G401 (cell line): ENCODE results near the gene LETMD1. TPM values are rescaled to one million over a fixed set of nuclear protein-coding genes. Genes with fewer than 3 reads are reported as not detected.
"Not testable (repeated sequence)": the region's sequence is repeated elsewhere in the genome, so short reads cannot be mapped to it uniquely, and the experiment has no call there.

Source experiments
- DNase-seq: peaks from one replicate; pipeline ENCODE4 v3.0.0-alpha.2; 2015; ENCODE audit warnings: low spot score
- in situ Hi-C: cut with HindIII; loops from 2 replicates; pipeline ENCODE4 v1.10.0; 2016; ENCODE audit warnings: low sequenced_read_pairs, mixed read lengths
- total RNA-seq: library from RNA; depleted of rRNA; stranded (reverse); fragments of >200 nt; shearing (Covaris generic); gene quantifications from 2 replicates; pipeline ENCODE4 v1.2.3, GENCODE V29; 2014

The LETMD1 gene
- total RNA-seq, 1 experiment from 2014 or later, result 63.2 TPM

- no peak for DNase-seq
- in situ Hi-C loops, result no loop called here
Observed at GRCh38 chr12:51067771-51068170, 19.6 kb downstream of the LETMD1 start.

- in situ Hi-C loops, result no loop called here
Observed at GRCh38 chr12:51070004-51070403, 21.9 kb downstream of the LETMD1 start.

GRCh38 chr12:51071663-51072062, 23.5 kb downstream of the LETMD1 start:
- DNase-seq, result no peak
- in situ Hi-C loops, result no loop called here

More at GRCh38 chr12:51070004-51070403, 21.9 kb downstream of the LETMD1 start:
- DNase-seq, result no peak

- no peak for DNase-seq
- in situ Hi-C loops, result no loop called here
Observed at GRCh38 chr12:51075390-51075789, 27.3 kb downstream of the LETMD1 start.

GRCh38 chr12:51076236-51076930, 28.3 kb downstream of the LETMD1 start:
- in situ Hi-C loops, result no loop called here
- no peak for DNase-seq

GRCh38 chr12:51077930-51078329, 29.8 kb downstream of the LETMD1 start:
- in situ Hi-C loops, result no loop called here
- DNase-seq, result peak; percentile 49

- in situ Hi-C loops, DNase-seq: not testable (repeated sequence)
Observed at GRCh38 chr12:51078346-51078745, 30.2 kb downstream of the LETMD1 start.

- in situ Hi-C loops, DNase-seq: not testable (repeated sequence)
Observed at GRCh38 chr12:51078866-51079265, 30.7 kb downstream of the LETMD1 start.

GRCh38 chr12:51080136-51080535, 32.0 kb downstream of the LETMD1 start:
- peak; percentile 12 for DNase-seq
- in situ Hi-C loops, result no loop called here

GRCh38 chr12:51081421-51081820, 33.3 kb downstream of the LETMD1 start:
- no peak for DNase-seq
- in situ Hi-C loops, result no loop called here

- in situ Hi-C loops, result no loop called here
- peak; percentile 64 for DNase-seq
Observed at GRCh38 chr12:51082561-51083125, 34.5 kb downstream of the LETMD1 start.

- DNase-seq, result peak; percentile 97
- in situ Hi-C loops, result no loop called here
Observed at GRCh38 chr12:51083126-51083833, 35.2 kb downstream of the LETMD1 start, which contains the start of gene CSRNP2. Gene CSRNP2, minus strand, starts transcription at chr12:51083596. Its CDS starts 7,035 bp downstream, at chr12:51076561.

- in situ Hi-C loops, result no loop called here
- no peak for DNase-seq
Observed at GRCh38 chr12:51085757-51086156, 37.6 kb downstream of the LETMD1 start.

GRCh38 chr12:51086933-51087332, 38.8 kb downstream of the LETMD1 start:
- no peak for DNase-seq
- in situ Hi-C loops, result no loop called here

- DNase-seq, result no peak
- in situ Hi-C loops, result no loop called here
Observed at GRCh38 chr12:51087818-51088217, 39.7 kb downstream of the LETMD1 start.

- in situ Hi-C loops, result no loop called here
Observed at GRCh38 chr12:51090705-51091229, 42.6 kb downstream of the LETMD1 start.

GRCh38 chr12:51098611-51099010, 50.5 kb downstream of the LETMD1 start:
- in situ Hi-C loops, result no loop called here
- no peak for DNase-seq

More at GRCh38 chr12:51090705-51091229, 42.6 kb downstream of the LETMD1 start:
- no peak for DNase-seq

GRCh38 chr12:51103977-51104376, 55.9 kb downstream of the LETMD1 start:
- in situ Hi-C loops, result no loop called here
- DNase-seq, result no peak

GRCh38 chr12:51108136-51108535, 60.0 kb downstream of the LETMD1 start:
- in situ Hi-C loops, result no loop called here
- DNase-seq, result no peak
